ENCODE results near the gene CSTF1.
"Not testable (repeated sequence)": the region's sequence is repeated elsewhere in the genome, so short reads cannot be mapped to it uniquely, and the experiment has no call there.

Gene CSTF1

DNA sequence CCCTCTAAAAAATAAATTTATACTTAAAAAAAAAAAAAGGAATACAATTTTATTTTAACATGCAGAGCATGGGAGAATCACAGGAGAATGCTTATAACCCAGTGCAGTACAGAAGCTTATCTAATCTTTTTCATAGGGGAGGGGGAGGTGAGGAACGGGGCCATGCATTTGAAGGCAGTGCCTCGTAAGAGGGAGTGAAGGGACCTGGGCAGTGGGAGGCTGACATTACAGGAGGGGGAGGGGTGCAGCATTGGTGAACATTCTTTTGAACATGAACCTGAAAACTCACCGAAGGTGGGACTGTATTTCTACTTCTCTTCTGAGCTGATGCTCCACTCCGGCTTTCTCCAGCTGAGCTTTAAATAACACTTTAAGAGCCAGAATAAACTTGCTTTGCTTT is 9.7 kb upstream of the CSTF1 start:
- no peak overlapping the region for H3K27ac ChIP-seq
- TF ChIP-seq ZFX (IDR thresholded peaks at IDR 0.05), result no peak
- TF ChIP-seq, protein P1, sequence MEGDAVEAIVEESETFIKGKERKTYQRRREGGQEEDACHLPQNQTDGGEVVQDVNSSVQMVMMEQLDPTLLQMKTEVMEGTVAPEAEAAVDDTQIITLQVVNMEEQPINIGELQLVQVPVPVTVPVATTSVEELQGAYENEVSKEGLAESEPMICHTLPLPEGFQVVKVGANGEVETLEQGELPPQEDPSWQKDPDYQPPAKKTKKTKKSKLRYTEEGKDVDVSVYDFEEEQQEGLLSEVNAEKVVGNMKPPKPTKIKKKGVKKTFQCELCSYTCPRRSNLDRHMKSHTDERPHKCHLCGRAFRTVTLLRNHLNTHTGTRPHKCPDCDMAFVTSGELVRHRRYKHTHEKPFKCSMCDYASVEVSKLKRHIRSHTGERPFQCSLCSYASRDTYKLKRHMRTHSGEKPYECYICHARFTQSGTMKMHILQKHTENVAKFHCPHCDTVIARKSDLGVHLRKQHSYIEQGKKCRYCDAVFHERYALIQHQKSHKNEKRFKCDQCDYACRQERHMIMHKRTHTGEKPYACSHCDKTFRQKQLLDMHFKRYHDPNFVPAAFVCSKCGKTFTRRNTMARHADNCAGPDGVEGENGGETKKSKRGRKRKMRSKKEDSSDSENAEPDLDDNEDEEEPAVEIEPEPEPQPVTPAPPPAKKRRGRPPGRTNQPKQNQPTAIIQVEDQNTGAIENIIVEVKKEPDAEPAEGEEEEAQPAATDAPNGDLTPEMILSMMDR (conservative IDR thresholded peaks at IDR 0.05), result no peak

DNA sequence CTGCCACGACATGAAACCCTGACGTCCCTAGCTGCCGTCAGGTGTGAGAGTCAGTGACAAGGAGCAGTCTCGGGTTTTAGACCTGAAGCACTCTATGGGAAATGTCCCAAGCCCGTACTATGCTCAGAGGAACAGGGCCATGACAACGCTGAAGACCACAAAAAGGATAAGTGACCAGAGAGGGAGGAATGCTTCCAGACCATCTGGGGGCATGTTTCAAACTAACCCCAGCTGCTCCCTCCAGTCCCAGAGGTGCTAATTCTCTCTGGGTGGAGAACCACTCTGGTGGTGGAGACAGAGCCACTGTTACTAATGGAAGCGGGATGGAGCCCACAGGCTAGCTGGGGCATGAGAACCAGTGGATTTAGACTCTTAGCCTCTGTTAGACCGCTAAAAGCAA is 9.1 kb upstream of the CSTF1 start:
- TF ChIP-seq, protein P1 (conservative IDR thresholded peaks at IDR 0.05), result no peak
- TF ChIP-seq ZFX (IDR thresholded peaks at IDR 0.05), result no peak
- no peak overlapping the region for H3K27ac ChIP-seq

DNA sequence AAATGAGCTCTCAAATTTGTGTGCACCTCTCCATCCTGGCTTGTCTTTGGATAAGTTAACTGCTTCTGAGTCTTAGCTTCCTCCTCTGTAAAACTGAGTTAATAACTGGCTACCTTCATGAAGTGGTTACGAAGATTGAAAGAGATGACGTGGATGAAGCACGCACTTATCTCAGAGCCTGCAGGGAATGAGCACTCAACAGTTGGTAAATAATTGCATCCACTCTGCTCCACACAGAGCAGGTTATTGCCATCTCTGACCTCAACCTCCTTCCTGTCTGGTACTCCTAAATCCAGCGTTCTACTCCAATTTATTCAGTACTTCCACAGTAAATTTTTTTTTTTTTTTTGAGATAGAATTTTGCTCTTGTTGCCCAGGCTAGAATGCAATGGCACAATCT is 7.3 kb upstream of the CSTF1 start:
- TF ChIP-seq, protein P1 (conservative IDR thresholded peaks at IDR 0.05), result no peak
- no peak for TF ChIP-seq ZFX (IDR thresholded peaks at IDR 0.05)
- H3K27ac ChIP-seq, result no peak overlapping the region

DNA sequence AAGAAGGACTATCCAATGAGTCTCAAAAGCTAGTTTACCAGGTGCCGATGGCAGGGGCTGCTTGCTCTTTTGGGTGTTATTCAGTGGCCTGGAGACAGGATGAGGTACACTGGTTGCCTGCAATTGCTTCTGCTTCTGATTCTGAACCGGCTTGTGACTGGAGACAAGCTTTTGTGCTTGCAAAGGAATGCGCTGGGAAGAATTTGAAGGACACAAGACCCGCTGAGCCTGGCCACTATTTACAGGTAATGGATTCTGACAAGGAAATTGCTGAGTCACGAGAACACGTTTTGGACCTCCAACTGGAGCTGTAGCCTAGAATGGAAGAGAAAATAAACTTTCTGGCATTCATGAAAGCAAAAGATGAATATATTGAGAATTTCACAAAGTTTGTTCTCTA is 6.2 kb upstream of the CSTF1 start:
- no peak for TF ChIP-seq ZFX (IDR thresholded peaks at IDR 0.05)
- TF ChIP-seq, protein P1 (conservative IDR thresholded peaks at IDR 0.05), result no peak
- H3K27ac ChIP-seq, result no peak overlapping the region

DNA sequence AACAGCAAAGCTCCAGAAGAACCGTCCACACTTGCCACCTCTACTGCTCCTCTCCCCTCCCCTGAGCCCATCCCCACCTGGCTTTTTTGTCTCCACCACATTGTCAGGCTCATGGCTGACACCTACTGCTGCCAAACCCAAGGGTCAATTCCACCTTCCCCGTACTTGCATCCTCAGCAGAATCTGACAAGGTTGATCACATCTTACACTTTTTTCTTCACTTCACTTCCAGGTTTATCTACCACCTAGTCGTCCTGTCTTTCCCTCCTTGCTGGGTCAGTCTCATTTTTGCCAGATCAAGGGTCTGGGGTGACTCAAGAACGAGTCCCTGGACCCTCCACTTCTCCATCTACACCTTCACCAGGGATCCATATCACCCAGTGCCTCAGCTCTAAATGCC is 3.6 kb upstream of the CSTF1 start:
- TF ChIP-seq ZFX (IDR thresholded peaks at IDR 0.05), result no peak
- TF ChIP-seq, protein P1 (conservative IDR thresholded peaks at IDR 0.05), result no peak
- no peak overlapping the region for H3K27ac ChIP-seq

DNA sequence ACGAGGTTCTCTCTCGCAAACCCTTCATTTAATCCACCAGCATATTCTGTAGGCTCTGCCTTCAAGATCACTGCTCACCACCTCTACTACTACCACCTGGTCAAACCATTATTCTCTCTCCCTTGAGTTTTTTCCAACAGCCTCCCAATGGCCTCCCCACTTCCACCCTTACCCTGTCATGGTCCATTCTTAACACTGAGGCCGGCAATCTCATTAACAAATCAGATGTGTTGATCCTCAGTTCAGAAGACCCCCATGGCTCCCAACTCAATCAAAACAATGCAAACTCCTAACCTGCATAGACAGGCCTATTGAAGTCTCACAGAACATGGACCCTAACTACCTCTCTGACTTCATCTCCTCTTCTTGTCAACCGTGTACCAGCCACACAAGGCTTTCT is 2.6 kb upstream of the CSTF1 start:
- H3K27ac ChIP-seq, result no peak overlapping the region

DNA sequence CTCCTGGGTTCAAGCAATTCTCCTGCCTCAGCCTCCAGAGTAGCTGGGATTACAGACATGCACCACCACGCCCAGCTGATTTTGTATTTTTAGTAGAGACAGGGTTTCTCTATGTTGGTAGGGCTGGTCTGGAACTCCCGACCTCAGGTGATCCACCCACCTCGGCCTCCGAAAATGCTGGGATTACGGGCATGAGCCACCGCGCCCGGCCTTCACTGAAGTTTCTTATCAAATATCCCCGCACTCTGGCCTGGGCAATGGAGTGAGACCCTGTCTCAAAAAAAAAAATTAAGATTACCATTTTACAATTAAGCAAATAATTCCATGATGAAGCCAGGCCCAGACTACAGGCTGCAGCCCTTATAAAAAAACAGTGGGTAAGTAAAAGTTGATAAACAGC is 2.0 kb upstream of the CSTF1 start:
- H3K27ac ChIP-seq, result not testable (repeated sequence)

More for the DNA sequence above, 2.6 kb upstream of the CSTF1 start:
- TF ChIP-seq, protein P1 (conservative IDR thresholded peaks at IDR 0.05), result no peak
- TF ChIP-seq ZFX (IDR thresholded peaks at IDR 0.05), result no peak

DNA sequence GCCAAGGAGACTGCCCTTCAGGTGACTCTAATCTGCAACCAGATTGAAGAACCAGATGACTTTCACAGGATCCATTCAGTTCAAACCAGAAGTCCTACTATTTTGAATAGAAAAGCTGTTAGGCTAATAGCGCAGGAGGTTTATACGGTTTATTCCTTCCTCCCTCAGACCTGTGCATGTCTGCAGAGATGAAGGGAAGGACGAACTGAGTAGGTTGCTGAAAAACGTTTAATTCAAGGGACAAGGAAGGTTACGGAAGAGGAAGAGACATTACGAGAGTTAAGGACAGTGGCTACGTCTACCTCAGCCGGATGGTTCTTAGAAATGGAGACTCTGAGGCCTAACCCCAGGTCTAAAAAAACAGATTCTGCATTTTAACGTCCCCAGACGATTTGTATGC is 1.4 kb upstream of the CSTF1 start:
- TF ChIP-seq, protein P1 (conservative IDR thresholded peaks at IDR 0.05), result no peak
- no peak for TF ChIP-seq ZFX (IDR thresholded peaks at IDR 0.05)
- peak overlapping the region; percentile 90 for H3K27ac ChIP-seq

All from C4-2B (cell line).